MM.1S (cell line): Measurements from ENCODE around the gene SLC30A5.

ENCODE experiments used
- CTCF ChIP-seq: fragments of 300-600 bp; sonication (generic); IDR thresholded peaks from 2 replicates; pipeline ENCODE4 v1.5.1; 2016; ENCODE audit warnings: antibody characterized with exemption, low read length, mixed read lengths
- EZH2 ChIP-seq: fragments of 300-600 bp; sonication (generic); optimal IDR thresholded peaks from 2 replicates; pipeline ENCODE3; 2017; ENCODE audit warnings: low read depth, mild to moderate bottlenecking, antibody characterized with exemption, low read length, mixed read lengths
- EZH2phosphoT487 ChIP-seq: fragments of 300-600 bp; sonication (generic); IDR thresholded peaks from 2 replicates; pipeline ENCODE4 v1.6.1; 2018; ENCODE audit warnings: antibody characterized with exemption, low read length

GRCh38 chr5:69079556-69079955, 14.3 kb upstream of the SLC30A5 start:
- TF ChIP-seq CTCF (no peak), EZH2phosphoT487 (no peak), EZH2 (no peak)
